ENCODE measurements around the gene TRPM2.

Gene TRPM2

GRCh38 chr21:44390886-44391285 lies 37.5 kb downstream of the TRPM2 start:
- Histone ChIP-seq H3K4me2 (ENCODE audit: insufficient read depth, low read length) (no peak overlapping the region), H4K20me1 (ENCODE audit: insufficient read depth, low read length) (no peaks in the 10 kb centered on the region), H3K36me3 (ENCODE audit: insufficient read depth, low read length) (no peaks in the 10 kb centered on the region), H3K4me3 (ENCODE audit: low read depth in 1 of 2, low read length in 2 of 2) (no peak overlapping the region), H3K9me3 (ENCODE audit: insufficient read depth, low read length, severe bottlenecking) (no peaks in the 10 kb centered on the region), H2AFZ (ENCODE audit: low read depth, low read length) (no peak overlapping the region), H3K79me2 (ENCODE audit: insufficient read depth, low read length) (no peaks in the 10 kb centered on the region), H3K4me1 (ENCODE audit: insufficient read depth, low read length) (no peaks in the 10 kb centered on the region), H3K27ac (ENCODE audit: low read length) (no peak overlapping the region), H3K27me3 (ENCODE audit: insufficient read depth, low read length, poor library complexity) (no peaks in the 10 kb centered on the region), H3K9ac (ENCODE audit: low read depth, low read length) (no peak overlapping the region)
- TF ChIP-seq, protein P1, sequence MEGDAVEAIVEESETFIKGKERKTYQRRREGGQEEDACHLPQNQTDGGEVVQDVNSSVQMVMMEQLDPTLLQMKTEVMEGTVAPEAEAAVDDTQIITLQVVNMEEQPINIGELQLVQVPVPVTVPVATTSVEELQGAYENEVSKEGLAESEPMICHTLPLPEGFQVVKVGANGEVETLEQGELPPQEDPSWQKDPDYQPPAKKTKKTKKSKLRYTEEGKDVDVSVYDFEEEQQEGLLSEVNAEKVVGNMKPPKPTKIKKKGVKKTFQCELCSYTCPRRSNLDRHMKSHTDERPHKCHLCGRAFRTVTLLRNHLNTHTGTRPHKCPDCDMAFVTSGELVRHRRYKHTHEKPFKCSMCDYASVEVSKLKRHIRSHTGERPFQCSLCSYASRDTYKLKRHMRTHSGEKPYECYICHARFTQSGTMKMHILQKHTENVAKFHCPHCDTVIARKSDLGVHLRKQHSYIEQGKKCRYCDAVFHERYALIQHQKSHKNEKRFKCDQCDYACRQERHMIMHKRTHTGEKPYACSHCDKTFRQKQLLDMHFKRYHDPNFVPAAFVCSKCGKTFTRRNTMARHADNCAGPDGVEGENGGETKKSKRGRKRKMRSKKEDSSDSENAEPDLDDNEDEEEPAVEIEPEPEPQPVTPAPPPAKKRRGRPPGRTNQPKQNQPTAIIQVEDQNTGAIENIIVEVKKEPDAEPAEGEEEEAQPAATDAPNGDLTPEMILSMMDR (IDR thresholded peaks at IDR 0.05; ENCODE audit: borderline replicate concordance, extremely low read depth, low read length, poor library complexity, severe bottlenecking): no peak
- TF ChIP-seq EZH2 (IDR thresholded peaks at IDR 0.05; ENCODE audit: borderline replicate concordance, low read depth, low read length, severe bottlenecking): no peak
- ATAC-seq (ENCODE audit: insufficient read depth, low read depth) (no peak), DNase-seq (no peak)

DNA sequence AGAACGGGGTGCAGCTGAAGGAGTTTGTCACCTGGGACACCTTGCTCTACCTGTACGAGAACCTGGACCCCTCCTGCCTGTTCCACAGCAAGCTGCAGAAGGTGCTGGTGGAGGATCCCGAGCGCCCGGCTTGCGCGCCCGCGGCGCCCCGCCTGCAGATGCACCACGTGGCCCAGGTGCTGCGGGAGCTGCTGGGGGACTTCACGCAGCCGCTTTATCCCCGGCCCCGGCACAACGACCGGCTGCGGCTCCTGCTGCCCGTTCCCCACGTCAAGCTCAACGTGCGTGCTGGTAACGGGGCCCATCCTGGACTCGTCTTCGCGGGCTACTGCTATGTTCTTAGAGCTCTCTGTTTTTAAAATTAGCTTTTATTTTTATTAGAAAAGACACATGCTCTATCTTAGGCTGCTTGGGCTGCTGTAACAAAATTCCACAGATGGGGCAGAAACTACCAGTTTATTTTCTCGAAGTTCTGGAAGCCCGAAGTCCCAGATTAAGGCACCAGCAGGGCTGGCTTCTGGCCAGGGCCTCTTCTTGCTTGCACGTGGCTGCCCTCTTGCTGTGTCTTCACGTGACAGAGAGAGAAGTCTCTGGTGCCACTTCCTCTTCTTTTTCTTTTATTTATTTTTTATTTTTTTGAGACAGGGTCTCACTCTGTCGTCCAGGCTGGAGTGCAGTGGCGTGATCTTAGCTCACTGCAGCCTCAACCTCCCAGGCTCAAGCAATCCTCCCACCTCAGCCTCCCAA lies 38.1 kb downstream of the TRPM2 start:
- Histone ChIP-seq H3K4me1 (ENCODE audit: insufficient read depth, low read length) (no peaks in the 10 kb centered on the region), H3K79me2 (ENCODE audit: insufficient read depth, low read length) (no peaks in the 10 kb centered on the region), H3K36me3 (ENCODE audit: insufficient read depth, low read length) (no peaks in the 10 kb centered on the region), H4K20me1 (ENCODE audit: insufficient read depth, low read length) (no peaks in the 10 kb centered on the region), H3K4me3 (ENCODE audit: low read depth in 1 of 2, low read length in 2 of 2) (no peak overlapping the region), H3K27me3 (ENCODE audit: insufficient read depth, low read length, poor library complexity) (no peaks in the 10 kb centered on the region), H3K9me3 (ENCODE audit: insufficient read depth, low read length, severe bottlenecking) (no peaks in the 10 kb centered on the region), H3K4me2 (ENCODE audit: insufficient read depth, low read length) (no peak overlapping the region), H3K9ac (ENCODE audit: low read depth, low read length) (no peak overlapping the region), H3K27ac (ENCODE audit: low read length) (no peak overlapping the region), H2AFZ (ENCODE audit: low read depth, low read length) (no peak overlapping the region)
- ATAC-seq (ENCODE audit: insufficient read depth, low read depth): no peak
- DNase-seq: no peak
- TF ChIP-seq EZH2 (IDR thresholded peaks at IDR 0.05; ENCODE audit: borderline replicate concordance, low read depth, low read length, severe bottlenecking): no peak
- TF ChIP-seq, protein P1 (IDR thresholded peaks at IDR 0.05; ENCODE audit: borderline replicate concordance, extremely low read depth, low read length, poor library complexity, severe bottlenecking): no peak

DNA sequence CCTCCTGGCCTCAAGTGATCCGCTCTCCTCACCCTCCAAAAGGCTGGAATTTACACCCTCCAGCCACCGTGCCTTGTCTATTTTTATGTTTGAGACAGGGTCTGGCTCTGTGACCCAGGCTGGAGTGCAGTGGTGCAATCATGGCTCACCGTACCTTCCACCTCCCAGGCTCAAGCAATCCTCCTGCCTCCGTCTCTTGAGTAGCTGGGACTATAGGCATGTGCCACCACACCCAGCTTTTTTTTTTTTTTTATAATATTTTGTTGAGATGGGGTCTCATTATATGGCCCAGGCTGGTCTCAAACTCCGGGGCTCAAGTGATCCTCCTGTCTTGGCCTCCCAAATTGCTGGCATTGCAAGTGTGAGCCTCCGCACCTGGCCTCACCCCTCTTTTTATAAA lies 38.8 kb downstream of the TRPM2 start:
- Histone ChIP-seq H3K36me3 (ENCODE audit: insufficient read depth, low read length) (no peaks in the 10 kb centered on the region), H3K9ac (ENCODE audit: low read depth, low read length) (no peak overlapping the region), H3K4me2 (ENCODE audit: insufficient read depth, low read length) (no peak overlapping the region), H4K20me1 (ENCODE audit: insufficient read depth, low read length) (no peaks in the 10 kb centered on the region), H2AFZ (ENCODE audit: low read depth, low read length) (no peak overlapping the region), H3K9me3 (ENCODE audit: insufficient read depth, low read length, severe bottlenecking) (no peaks in the 10 kb centered on the region), H3K27ac (ENCODE audit: low read length) (no peak overlapping the region), H3K4me3 (ENCODE audit: low read depth in 1 of 2, low read length in 2 of 2) (no peak overlapping the region), H3K27me3 (ENCODE audit: insufficient read depth, low read length, poor library complexity) (no peaks in the 10 kb centered on the region), H3K4me1 (ENCODE audit: insufficient read depth, low read length) (no peaks in the 10 kb centered on the region), H3K79me2 (ENCODE audit: insufficient read depth, low read length) (no peaks in the 10 kb centered on the region)
- no peak for DNase-seq
- ATAC-seq (ENCODE audit: insufficient read depth, low read depth): no peak
- TF ChIP-seq EZH2 (IDR thresholded peaks at IDR 0.05; ENCODE audit: borderline replicate concordance, low read depth, low read length, severe bottlenecking): no peak
- TF ChIP-seq, protein P1 (IDR thresholded peaks at IDR 0.05; ENCODE audit: borderline replicate concordance, extremely low read depth, low read length, poor library complexity, severe bottlenecking): no peak

Measured in DND-41 (cell line).